OCI-M2 (cell line): Measurements from ENCODE around the gene EXOC6B.

Experiments used
- DNase-seq: peaks from one replicate; lab custom pipeline; 2025; ENCODE audit not compliant: unreplicated experiment; lab: John Stamatoyannopoulos, UW

Gene EXOC6B

DNA sequence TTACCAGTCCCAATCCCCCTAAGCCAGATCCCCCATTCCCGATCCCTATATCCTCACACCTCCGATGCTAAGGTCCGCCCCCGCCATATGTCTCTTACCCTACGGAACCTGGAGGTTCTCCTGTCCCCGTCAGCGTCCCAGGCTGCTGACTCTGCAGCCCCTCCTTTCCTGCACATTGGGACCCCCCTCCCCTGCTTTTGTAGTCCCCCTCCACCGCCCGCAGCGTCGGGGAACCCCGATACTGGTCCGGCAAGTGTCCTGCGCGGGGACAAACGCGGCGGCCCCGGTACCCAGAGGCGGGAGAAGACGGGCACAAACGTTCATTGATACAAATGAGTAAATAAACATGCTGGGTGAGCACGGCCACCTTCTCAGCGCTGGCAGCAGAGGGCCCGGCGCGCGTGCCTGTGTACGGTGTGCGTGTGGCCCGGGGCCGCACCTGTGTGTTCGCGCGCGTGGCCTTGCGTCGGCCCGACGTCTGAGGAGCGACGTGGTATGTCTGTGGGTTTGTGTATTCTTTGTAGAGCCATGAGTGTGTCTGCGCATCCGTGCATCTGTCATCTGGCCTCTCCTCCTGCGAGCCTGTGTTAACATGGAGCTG is 676.2 kb downstream of the EXOC6B start:
- DNase-seq, result no peak

- no peak for DNase-seq
Observed at GRCh38 chr2:72148837-72149555, 676.8 kb downstream of the EXOC6B start.

DNA sequence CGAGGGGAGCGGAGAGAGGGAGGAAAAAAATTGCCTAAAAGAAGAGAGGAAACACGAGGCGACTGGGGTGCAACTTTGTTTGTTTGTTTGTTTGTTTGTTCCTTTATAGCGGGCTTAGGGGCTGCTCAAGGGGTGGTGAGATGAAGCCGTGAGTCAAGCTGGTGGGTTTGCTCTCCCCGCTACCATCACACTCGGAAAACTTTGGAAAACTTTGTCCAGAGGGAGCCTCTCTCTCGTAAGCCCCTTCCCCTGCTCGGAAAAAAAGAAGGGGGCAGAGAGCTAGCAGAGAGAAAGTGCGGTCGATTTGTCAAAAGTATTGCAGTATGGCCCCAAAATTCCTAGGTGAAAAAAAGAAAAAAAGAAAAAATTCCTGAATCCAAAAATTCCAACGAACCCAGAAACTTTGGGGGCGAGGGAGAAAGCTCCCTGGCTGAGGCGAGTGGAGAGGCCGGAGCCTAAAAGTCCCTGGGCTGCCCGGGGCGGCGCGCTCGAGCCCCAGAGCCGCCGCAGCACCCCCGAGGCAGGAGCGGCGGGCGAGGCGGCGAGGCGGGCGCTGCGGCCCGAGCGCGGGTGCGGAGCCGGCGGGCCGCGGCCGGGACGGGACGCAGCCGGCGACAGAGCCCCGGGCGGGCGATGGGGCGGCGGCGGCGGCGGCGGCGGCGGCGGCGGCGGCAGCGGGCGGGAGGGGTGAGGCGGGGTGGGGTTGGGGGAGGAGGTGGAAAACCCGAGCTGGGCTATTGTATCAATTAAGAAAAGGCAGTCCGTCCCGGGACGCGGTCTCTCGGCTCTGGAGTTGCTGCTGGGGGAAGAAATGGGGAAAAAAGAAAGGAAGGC is 677.6 kb downstream of the EXOC6B start:
- DNase-seq, result no peak

- no peak for DNase-seq
Observed at GRCh38 chr2:72147303-72147971, 678.4 kb downstream of the EXOC6B start, which contains the start of gene CYP26B1. TSS of gene CYP26B1 (minus strand) at chr2:72147862. CDS start at chr2:72147834, 28 bp downstream.

DNA sequence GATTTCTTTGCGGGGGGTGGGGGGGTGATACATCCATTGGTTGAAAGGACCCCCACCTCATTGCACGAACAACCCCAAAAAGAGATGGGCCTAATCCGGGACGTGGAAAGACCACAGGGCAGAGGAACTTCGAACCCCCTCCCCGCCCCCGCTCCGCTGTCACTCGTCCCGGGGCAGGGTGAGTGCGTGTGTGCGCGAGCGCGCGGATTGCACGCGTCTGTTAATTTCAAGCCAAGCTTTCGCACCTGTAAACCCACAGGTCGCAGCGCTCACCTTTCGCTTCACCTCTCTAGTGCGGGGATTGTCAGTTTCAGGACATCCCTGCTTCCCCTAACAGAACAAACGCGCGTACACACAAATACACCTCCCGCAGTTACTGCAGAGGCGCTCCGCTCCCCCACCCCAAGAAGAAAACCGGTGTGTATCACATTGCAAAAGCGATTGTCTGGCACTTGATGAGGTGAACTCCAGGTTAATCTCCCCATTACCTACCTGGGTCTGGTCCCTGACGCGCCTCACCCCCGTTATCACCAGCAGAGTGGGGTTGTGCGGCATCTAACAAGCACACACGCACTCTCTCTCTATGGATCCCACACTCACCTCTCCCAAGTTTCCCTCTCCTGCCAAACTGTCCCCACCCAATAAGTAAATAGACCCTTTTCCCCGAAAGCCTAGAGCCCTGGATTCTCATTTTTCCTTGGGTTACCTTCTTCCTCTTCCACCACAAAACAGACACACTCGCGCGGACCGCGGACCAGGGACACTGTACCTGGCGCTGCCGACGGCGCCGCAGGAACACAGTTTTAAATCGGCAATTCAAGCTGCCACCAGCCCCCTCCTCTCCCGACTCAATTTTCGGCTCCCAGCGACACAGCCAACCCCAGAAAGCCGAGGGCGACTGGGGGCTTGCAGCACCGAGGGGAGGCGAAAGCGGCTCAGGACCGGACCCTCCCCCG is 679.2 kb downstream of the EXOC6B start:
- no peak for DNase-seq

DNA sequence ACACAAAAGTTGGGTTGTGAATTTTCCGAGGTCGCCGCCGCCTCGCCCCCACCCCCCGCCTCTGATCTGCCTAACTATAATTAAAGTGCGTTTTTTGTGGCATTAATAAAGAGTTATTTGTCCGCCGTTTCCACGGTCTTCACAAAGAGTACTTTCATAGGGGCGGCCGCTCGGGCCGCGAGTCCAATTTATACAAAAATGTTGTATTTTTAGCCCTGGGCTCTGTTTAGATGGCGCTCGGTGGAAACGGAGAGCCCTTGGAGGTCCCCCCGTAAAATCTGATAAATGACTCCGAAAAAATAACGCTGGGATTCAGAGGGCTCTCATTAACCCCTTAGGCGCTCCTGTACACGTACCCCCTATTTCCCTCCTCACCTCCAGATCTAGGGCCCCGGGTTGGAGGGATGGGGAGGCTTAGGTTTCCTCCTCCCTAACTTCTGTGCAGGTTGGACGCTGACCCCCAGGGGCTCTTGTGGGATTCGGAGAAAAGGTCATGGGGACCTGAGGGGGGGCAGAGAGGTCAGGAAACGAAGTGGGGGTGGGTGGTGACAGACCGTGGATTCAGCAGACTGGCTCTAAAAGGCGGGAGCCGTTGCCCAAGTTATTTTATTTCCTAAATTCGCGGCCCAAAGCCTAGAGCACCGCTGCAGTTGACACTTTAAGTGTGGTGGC is 680.0 kb downstream of the EXOC6B start:
- DNase-seq, result no peak

DNA sequence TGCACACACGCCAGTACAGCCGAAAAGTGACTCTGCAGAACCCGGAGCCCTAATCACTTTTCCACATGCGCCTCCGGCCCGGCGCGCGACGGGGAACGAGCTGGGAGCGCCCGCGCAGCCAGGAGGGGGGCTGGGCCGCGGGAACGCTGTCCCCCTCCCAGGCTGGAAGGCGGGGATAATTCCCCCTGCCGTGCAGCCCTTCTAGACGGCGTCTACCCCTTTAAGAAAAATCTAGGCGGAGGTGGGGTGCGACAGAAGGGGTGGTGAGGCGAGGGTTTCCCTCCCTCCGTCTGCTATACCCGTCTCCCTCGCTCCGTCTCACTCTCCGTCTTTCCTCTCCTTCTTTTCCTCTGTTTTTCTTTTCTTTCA is 680.6 kb downstream of the EXOC6B start:
- no peak for DNase-seq

DNA sequence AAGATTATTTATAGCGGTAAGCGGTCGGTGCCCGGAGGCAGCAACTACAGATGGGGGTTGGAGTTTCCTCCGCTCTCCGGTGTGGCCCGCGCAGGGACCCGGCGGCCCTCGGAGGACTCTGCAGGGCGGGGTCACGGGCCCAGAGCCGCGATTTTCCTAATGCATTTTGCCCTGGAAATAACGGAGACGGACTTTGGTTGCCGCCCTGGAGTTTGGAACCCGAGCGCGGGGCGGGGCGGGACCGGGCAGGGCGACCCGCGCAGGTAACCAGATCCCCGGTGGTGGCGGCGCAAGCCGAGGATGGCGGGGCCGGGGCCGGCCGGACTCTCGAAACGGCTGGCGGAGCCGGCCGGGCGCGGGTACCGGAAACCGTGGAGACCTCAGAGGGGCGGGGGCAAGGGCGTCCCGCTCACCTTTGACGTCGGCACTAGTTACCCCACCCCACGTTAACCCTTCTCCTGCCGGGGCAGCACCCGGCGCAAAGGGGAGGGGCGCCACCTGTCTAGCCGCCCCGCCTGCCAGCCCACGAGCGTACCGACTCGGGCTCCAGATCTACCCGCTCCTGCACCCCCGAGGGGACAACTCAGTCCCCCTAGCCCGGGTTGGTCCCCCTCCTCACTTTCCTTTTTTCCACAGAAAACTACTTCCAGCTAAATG is 681.1 kb downstream of the EXOC6B start:
- no peak for DNase-seq

DNA sequence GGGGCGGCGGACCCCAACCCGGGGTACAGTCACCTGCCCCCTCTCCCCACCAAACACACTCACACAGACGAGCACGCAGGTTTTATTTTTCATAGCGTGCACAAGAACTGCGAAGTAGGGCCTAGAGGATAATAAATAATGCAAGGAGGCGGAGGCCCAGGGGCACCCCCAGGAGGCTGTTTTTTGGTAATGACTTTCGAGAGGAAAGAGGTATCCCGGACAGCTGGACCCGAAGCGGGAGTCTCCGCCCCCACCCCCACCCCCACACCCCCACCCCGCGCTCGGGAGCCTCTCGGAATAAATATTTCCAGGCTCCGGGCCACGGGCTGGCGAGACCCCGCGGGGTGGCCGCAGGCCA is 681.6 kb downstream of the EXOC6B start:
- DNase-seq, result no peak

- DNase-seq, result no peak
Observed at GRCh38 chr2:72143441-72144273, 682.2 kb downstream of the EXOC6B start.

- no peak for DNase-seq
Observed at GRCh38 chr2:72142570-72143440, 683.0 kb downstream of the EXOC6B start.

DNA sequence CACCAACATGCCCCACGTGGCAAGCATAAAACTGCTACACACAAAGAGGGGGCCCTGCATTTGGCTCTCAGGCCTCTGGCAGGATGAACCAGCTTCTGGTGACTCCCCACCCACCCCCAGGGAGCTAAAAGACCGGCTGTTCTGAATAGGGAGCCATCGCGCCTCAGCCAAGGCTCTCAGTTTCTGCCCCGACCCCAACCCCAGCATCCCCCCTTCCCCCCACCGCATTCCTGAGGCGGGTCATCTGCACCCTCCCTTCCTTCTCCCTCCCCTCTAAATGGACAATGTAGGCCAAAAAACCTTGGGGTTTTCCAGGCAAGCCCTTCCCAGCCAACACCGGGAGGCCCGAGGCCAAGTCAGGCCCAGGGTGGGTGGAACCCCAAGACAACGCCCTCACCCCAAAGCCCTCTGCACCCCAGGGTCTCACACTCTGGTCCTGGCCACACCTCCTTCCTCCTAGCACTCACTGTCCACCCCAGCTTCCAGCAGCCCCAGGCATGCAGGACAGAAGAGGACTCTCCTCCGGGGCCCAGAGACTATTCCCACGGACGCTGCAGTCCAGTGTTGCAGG is 683.9 kb downstream of the EXOC6B start:
- DNase-seq, result no peak

- no peak for DNase-seq
Observed at GRCh38 chr2:72141032-72141645, 684.7 kb downstream of the EXOC6B start.

DNA sequence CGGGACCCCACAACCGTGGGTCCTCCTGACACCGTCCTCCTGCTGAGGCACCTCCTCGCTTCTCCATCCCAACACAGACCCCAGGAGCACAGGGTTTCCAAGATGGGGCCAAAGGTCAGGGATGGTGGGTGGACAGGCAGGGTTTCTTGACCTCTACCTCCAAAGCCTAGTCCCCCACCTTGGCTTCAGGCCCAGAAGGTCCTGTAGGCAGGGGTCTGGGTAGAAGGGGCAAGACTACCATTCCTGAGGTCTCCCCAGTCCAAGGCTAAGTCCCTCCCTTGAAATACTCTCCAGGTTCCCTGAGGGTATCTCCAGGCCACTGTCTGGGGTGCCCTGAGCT is 685.2 kb downstream of the EXOC6B start:
- no peak for DNase-seq

GRCh38 chr2:72139874-72140620 is 685.8 kb downstream of the EXOC6B start:
- no peak for DNase-seq

GRCh38 chr2:72139471-72139873 is 686.4 kb downstream of the EXOC6B start:
- no peak for DNase-seq
